PC-9 (cell line): ENCODE measurements around the gene RPL15.

Source experiments
- EZH2 ChIP-seq: fragments of 200-600 bp; sonication (generic); IDR thresholded peaks from 2 replicates; pipeline ENCODE4 v1.8.0; 2017; ENCODE audit warnings: antibody characterized with exemption, low read depth
- TF ChIP-seq, protein P1 (sequence below): fragments of 200-600 bp; sonication (generic); conservative IDR thresholded peaks from 2 replicates; pipeline ENCODE4 v1.6.1; 2017; ENCODE audit warnings: mixed run types, antibody characterized with exemption, mild to moderate bottlenecking, moderate library complexity

DNA sequence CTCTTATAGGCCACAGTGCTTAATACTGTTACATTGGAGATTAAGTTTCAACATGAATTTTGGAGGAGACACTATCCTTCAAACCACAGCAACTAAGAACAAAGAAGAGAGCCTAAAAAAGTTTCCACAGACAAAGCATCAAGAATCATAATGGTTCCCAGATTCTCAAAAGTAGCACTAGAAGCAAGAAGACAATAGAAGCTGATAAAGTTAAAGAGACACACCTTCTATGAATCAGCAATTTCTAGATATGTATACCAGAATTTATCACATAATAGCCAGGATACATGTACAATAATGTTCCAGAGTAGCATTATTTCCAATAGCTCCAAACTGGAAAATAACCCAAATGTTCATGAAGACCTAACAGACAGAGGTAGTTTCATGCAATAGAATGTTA is 12.4 kb upstream of the RPL15 start:
- TF ChIP-seq, protein P1, sequence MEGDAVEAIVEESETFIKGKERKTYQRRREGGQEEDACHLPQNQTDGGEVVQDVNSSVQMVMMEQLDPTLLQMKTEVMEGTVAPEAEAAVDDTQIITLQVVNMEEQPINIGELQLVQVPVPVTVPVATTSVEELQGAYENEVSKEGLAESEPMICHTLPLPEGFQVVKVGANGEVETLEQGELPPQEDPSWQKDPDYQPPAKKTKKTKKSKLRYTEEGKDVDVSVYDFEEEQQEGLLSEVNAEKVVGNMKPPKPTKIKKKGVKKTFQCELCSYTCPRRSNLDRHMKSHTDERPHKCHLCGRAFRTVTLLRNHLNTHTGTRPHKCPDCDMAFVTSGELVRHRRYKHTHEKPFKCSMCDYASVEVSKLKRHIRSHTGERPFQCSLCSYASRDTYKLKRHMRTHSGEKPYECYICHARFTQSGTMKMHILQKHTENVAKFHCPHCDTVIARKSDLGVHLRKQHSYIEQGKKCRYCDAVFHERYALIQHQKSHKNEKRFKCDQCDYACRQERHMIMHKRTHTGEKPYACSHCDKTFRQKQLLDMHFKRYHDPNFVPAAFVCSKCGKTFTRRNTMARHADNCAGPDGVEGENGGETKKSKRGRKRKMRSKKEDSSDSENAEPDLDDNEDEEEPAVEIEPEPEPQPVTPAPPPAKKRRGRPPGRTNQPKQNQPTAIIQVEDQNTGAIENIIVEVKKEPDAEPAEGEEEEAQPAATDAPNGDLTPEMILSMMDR, result no peak
- TF ChIP-seq EZH2, result no peak
